ENCODE results near the gene FPR2.

Gene FPR2

GRCh38 chr19:51816711-51817110, 55.7 kb downstream of the FPR2 start:
- DNase-seq (ENCODE audit: low read depth): no peak
- no peak overlapping the region for H3K4me3 ChIP-seq (ENCODE audit: low read length)
- TF ChIP-seq CTCF (conservative IDR thresholded peaks at IDR 0.05; ENCODE audit: low read length): no peak

- no peak overlapping the region for H3K4me3 ChIP-seq (ENCODE audit: low read length)
- no peak for TF ChIP-seq CTCF (conservative IDR thresholded peaks at IDR 0.05; ENCODE audit: low read length)
- no peak for DNase-seq (ENCODE audit: low read depth)
These were observed 59.0 kb downstream of the FPR2 start for GRCh38 chr19:51820011-51820410.

Measured in AG10803 (cell line).